Panc1 (cell line): Measurements from ENCODE around the gene CNN3.

Experiments
- POLR2AphosphoS5 ChIP-seq: IDR thresholded peaks from 2 replicates; pipeline ENCODE4 v1.6.1; 2012; ENCODE audit warnings: mild to moderate bottlenecking, low read depth, low read length, moderate library complexity
- SIN3A ChIP-seq: IDR thresholded peaks from 2 replicates; pipeline ENCODE4 v1.6.1; 2012; ENCODE audit warnings: low read depth, mild to moderate bottlenecking, low read length, moderate library complexity, borderline replicate concordance; ENCODE audit not compliant: insufficient read depth
- TCF7L2 ChIP-seq: IDR thresholded peaks from 2 replicates; pipeline ENCODE4 v1.6.1; 2011; ENCODE audit warnings: mild to moderate bottlenecking, low read depth, low read length, inconsistent platforms
- TF ChIP-seq, protein P1 (sequence below): fragments of 450-650 bp; IDR thresholded peaks from 2 replicates; pipeline ENCODE4 v1.5.1; 2017; ENCODE audit warnings: mild to moderate bottlenecking
- TF ChIP-seq, protein P2 (sequence below), 2 experiments: IDR thresholded peaks; 2 replicates each; pipeline ENCODE4 v1.6.1; 2011 to 2012; ENCODE audit warnings: low read depth in 2 of 2, control low read depth in 1 of 2, low read length in 1 of 2, mild to moderate bottlenecking in 1 of 2, moderate library complexity in 1 of 2; ENCODE audit not compliant: insufficient read depth in 1 of 2

DNA sequence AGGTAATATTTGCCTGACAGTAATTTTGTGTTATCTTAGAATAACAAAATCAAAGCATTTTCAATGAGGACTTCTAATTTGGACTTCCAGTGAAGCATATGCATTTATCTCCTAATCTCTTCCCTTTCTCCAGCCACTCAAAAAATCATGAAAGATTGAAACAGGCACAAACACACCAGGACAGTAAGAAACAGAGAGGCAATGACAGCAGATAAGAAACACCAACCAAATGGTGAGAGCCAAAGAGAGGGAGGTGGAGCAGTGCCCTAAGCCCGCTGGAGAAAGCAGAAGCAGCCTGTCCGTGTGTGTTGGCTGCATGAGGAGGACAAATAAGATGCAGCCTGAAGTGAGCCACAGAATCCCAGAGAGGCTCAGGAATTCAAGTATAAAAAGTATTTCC, 67.7 kb downstream of the CNN3 start:
- TF ChIP-seq, protein P1, sequence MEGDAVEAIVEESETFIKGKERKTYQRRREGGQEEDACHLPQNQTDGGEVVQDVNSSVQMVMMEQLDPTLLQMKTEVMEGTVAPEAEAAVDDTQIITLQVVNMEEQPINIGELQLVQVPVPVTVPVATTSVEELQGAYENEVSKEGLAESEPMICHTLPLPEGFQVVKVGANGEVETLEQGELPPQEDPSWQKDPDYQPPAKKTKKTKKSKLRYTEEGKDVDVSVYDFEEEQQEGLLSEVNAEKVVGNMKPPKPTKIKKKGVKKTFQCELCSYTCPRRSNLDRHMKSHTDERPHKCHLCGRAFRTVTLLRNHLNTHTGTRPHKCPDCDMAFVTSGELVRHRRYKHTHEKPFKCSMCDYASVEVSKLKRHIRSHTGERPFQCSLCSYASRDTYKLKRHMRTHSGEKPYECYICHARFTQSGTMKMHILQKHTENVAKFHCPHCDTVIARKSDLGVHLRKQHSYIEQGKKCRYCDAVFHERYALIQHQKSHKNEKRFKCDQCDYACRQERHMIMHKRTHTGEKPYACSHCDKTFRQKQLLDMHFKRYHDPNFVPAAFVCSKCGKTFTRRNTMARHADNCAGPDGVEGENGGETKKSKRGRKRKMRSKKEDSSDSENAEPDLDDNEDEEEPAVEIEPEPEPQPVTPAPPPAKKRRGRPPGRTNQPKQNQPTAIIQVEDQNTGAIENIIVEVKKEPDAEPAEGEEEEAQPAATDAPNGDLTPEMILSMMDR, result no peak
- TF ChIP-seq, protein P2, sequence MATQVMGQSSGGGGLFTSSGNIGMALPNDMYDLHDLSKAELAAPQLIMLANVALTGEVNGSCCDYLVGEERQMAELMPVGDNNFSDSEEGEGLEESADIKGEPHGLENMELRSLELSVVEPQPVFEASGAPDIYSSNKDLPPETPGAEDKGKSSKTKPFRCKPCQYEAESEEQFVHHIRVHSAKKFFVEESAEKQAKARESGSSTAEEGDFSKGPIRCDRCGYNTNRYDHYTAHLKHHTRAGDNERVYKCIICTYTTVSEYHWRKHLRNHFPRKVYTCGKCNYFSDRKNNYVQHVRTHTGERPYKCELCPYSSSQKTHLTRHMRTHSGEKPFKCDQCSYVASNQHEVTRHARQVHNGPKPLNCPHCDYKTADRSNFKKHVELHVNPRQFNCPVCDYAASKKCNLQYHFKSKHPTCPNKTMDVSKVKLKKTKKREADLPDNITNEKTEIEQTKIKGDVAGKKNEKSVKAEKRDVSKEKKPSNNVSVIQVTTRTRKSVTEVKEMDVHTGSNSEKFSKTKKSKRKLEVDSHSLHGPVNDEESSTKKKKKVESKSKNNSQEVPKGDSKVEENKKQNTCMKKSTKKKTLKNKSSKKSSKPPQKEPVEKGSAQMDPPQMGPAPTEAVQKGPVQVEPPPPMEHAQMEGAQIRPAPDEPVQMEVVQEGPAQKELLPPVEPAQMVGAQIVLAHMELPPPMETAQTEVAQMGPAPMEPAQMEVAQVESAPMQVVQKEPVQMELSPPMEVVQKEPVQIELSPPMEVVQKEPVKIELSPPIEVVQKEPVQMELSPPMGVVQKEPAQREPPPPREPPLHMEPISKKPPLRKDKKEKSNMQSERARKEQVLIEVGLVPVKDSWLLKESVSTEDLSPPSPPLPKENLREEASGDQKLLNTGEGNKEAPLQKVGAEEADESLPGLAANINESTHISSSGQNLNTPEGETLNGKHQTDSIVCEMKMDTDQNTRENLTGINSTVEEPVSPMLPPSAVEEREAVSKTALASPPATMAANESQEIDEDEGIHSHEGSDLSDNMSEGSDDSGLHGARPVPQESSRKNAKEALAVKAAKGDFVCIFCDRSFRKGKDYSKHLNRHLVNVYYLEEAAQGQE (IDR thresholded peaks at IDR 0.05; ENCODE audit: insufficient read depth in 1 of 2, low read depth in 2 of 2, low read length in 1 of 2), result no peak
- TF ChIP-seq SIN3A (no peak), POLR2AphosphoS5 (no peak), TCF7L2 (no peak)
